22Rv1 (cell line): ENCODE data around the gene TLNRD1.
"Not testable (repeated sequence)": the region's sequence is repeated elsewhere in the genome, so short reads cannot be mapped to it uniquely, and the experiment has no call there.

Experiments
- H3K27ac ChIP-seq: fragments of 450-650 bp; 2 replicates; pipeline ENCODE4 v1.5.1; 2017
- CTCF ChIP-seq: fragments of 450-650 bp; IDR thresholded peaks from 2 replicates; pipeline ENCODE4 v1.5.1; 2017; ENCODE audit warnings: mild to moderate bottlenecking
- ZFX ChIP-seq: fragments of 450-650 bp; IDR thresholded peaks from 2 replicates; pipeline ENCODE4 v1.6.1; 2017; ENCODE audit warnings: antibody characterized with exemption, borderline replicate concordance

Gene TLNRD1

GRCh38 chr15:81000624-81001151 is at the start of gene TLNRD1:
TLNRD1 (plus strand) TSS chr15:81000923; CDS start chr15:81002272, 1,349 bp downstream.
- H3K27ac ChIP-seq, result peak within 1 kb of the TSS; percentile 94
- no peak for TF ChIP-seq ZFX
- no peak for TF ChIP-seq CTCF

GRCh38 chr15:80951941-80952340 is 48.8 kb upstream of the TLNRD1 start:
- H3K27ac ChIP-seq, result no peak overlapping the region
- TF ChIP-seq ZFX (no peak), CTCF (no peak)

- peak overlapping the region; percentile 59 for H3K27ac ChIP-seq
Observed at GRCh38 chr15:80953001-80953952, 47.4 kb upstream of the TLNRD1 start.

GRCh38 chr15:80953953-80954778 is 46.6 kb upstream of the TLNRD1 start:
- peak overlapping the region; percentile 59 for H3K27ac ChIP-seq
- TF ChIP-seq ZFX (no peak), CTCF (no peak)

More at GRCh38 chr15:80953001-80953952, 47.4 kb upstream of the TLNRD1 start:
- TF ChIP-seq ZFX, result no peak
- no peak for TF ChIP-seq CTCF

GRCh38 chr15:80955571-80956452 is 44.9 kb upstream of the TLNRD1 start:
- H3K27ac ChIP-seq, result not testable (repeated sequence)

GRCh38 chr15:80957556-80957955 is 43.2 kb upstream of the TLNRD1 start:
- H3K27ac ChIP-seq, result no peak overlapping the region

More at GRCh38 chr15:80957556-80957955, 43.2 kb upstream of the TLNRD1 start:
- TF ChIP-seq CTCF, result no peak
- no peak for TF ChIP-seq ZFX
